IPS DF 6.9 (cell line): ENCODE data around the gene KRT3.

Experiments
- DNase-seq: peaks from one replicate; pipeline ENCODE4 v3.0.0-alpha.2; 2013; ENCODE audit warnings: low read depth, low spot score
- H3K27ac ChIP-seq: one replicate; pipeline ENCODE4 v1.5.1; 2013; ENCODE audit warnings: low read length, control low read depth
- H3K27me3 ChIP-seq: 2 replicates; pipeline ENCODE4 v1.6.1; 2013; ENCODE audit warnings: mild to moderate bottlenecking, low read length; ENCODE audit not compliant: control insufficient read depth, insufficient read depth
- H3K36me3 ChIP-seq: 2 replicates; pipeline ENCODE4 v1.6.1; 2013; ENCODE audit warnings: low read length; ENCODE audit not compliant: control insufficient read depth, insufficient read depth
- H3K4me1 ChIP-seq: 2 replicates; pipeline ENCODE4 v1.6.1; 2013; ENCODE audit warnings: low read length; ENCODE audit not compliant: control insufficient read depth, insufficient read depth
- H3K4me3 ChIP-seq: 2 replicates; pipeline ENCODE4 v1.5.1; 2013; ENCODE audit warnings: mild to moderate bottlenecking, low read length
- H3K9me3 ChIP-seq: 2 replicates; pipeline ENCODE4 v1.6.1; 2013; ENCODE audit warnings: low read length, inconsistent platforms; ENCODE audit not compliant: control insufficient read depth, insufficient read depth
- WGBS: extraction: QIAGEN DNeasy Blood & Tissue Kit; methylation state at CpG from one replicate; pipeline ENCODE4 v1.1.7; 2013; ENCODE audit warnings: mixed read lengths, missing lambda C conversion rate; ENCODE audit not compliant: insufficient read length, insufficient coverage; 5-methylcytosine and 5-hydroxymethylcytosine counted together

Gene KRT3

DNA sequence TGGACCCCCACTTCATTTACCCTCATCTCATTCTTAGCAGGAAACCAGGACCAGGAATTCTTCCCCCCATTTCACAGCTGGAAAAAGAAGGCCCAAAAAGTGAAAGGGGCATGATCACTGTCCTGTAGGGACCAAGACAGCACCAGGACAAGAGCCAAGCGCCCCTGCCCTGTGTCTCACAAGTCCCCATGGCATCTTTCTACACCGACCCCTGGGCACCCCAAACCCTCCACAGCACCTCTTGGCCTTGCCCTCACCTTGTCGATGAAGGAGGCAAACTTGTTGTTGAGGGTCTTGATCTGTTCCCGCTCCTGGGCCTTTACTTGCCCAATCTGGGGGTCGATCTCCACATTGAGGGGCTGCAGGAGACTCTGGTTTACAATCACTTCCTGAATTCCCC is 19.5 kb downstream of the KRT3 start:
- DNase-seq: no peak
- H3K4me1 ChIP-seq: no peaks in the 10 kb centered on the region
- no peak overlapping the region for H3K4me3 ChIP-seq
- no peaks in the 10 kb centered on the region for H3K9me3 ChIP-seq
- whole genome bisulfite sequencing: no CpG with 5 or more reads among the region's 5 CpGs
- no peaks in the 10 kb centered on the region for H3K36me3 ChIP-seq
- no peaks in the 10 kb centered on the region for H3K27me3 ChIP-seq
- H3K27ac ChIP-seq: no peak overlapping the region

GRCh38 chr12:52774629-52775250 is 21.2 kb downstream of the KRT3 start:
- Histone ChIP-seq H3K9me3 (no peaks in the 10 kb centered on the region), H3K36me3 (no peaks in the 10 kb centered on the region), H3K4me1 (no peaks in the 10 kb centered on the region), H3K27ac (no peak overlapping the region), H3K4me3 (no peak overlapping the region), H3K27me3 (no peaks in the 10 kb centered on the region)
- WGBS: no CpG with 5 or more reads among the region's 8 CpGs
- no peak for DNase-seq

GRCh38 chr12:52772772-52773171 is 23.1 kb downstream of the KRT3 start:
- Histone ChIP-seq H3K27ac (no peak overlapping the region), H3K4me1 (no peaks in the 10 kb centered on the region), H3K4me3 (no peak overlapping the region), H3K9me3 (no peaks in the 10 kb centered on the region), H3K36me3 (no peaks in the 10 kb centered on the region), H3K27me3 (no peaks in the 10 kb centered on the region)
- DNase-seq: no peak
- no CpG with 5 or more reads among the region's 3 CpGs for WGBS

GRCh38 chr12:52772188-52772587 is 23.7 kb downstream of the KRT3 start:
- no peaks in the 10 kb centered on the region for H3K36me3 ChIP-seq
- WGBS: no CpG with 5 or more reads among the region's 4 CpGs
- no peaks in the 10 kb centered on the region for H3K27me3 ChIP-seq
- H3K4me3 ChIP-seq: no peak overlapping the region
- H3K9me3 ChIP-seq: no peaks in the 10 kb centered on the region
- H3K27ac ChIP-seq: no peak overlapping the region
- no peaks in the 10 kb centered on the region for H3K4me1 ChIP-seq
- DNase-seq: no peak

DNA sequence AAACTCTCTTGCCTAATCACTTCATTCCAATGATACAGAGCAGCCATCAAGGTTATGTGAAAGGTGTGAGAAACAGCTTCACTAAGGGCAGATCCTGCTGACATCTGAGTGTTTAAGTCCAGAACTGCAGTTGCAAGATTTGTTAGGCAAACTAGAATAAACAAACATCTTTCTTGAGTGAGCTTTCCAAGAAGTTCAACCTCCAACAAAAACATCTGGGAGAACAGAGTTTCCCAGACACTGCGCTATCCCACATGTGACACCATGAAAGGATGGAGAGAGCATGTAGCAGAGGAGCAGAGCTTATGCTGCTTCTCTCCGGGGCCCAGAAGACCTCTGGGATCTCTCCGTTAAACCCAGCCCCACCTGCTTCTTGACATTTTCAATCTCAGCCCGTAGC is 24.4 kb downstream of the KRT3 start:
- WGBS: no CpG with 5 or more reads among the region's 4 CpGs
- H3K27ac ChIP-seq: no peak overlapping the region
- no peak for DNase-seq
- no peaks in the 10 kb centered on the region for H3K36me3 ChIP-seq
- H3K4me3 ChIP-seq: no peak overlapping the region
- H3K27me3 ChIP-seq: no peaks in the 10 kb centered on the region
- H3K4me1 ChIP-seq: no peaks in the 10 kb centered on the region
- H3K9me3 ChIP-seq: no peaks in the 10 kb centered on the region

GRCh38 chr12:52771088-52771487 is 24.8 kb downstream of the KRT3 start:
- Histone ChIP-seq H3K4me3 (no peak overlapping the region), H3K36me3 (no peaks in the 10 kb centered on the region), H3K4me1 (no peaks in the 10 kb centered on the region), H3K27ac (no peak overlapping the region), H3K27me3 (no peaks in the 10 kb centered on the region), H3K9me3 (no peaks in the 10 kb centered on the region)
- no peak for DNase-seq
- WGBS: no CpG with 5 or more reads among the region's 6 CpGs

DNA sequence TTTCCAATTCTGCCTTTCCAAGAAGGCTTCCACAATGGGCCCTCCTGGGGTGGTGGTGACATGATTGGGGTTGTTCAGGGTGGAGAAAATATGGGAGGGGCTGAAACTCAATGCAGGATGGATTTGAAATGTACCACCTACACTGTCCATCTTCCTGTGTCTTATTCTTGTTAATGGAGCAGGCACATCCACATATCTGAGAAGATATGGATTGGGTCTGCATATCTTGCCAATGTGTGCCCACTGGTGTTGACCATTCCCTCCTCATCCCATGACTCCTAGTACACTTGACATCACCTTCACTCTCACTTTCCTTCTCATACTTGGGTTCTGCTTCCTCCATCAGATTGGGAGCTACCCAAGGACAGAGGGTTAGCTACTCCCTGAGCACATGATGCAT is 26.0 kb downstream of the KRT3 start:
- H3K4me1 ChIP-seq: no peaks in the 10 kb centered on the region
- no peak for DNase-seq
- H3K27me3 ChIP-seq: no peaks in the 10 kb centered on the region
- no peaks in the 10 kb centered on the region for H3K36me3 ChIP-seq
- H3K9me3 ChIP-seq: no peaks in the 10 kb centered on the region
- H3K4me3 ChIP-seq: no peak overlapping the region
- H3K27ac ChIP-seq: no peak overlapping the region

GRCh38 chr12:52769354-52769753 is 26.6 kb downstream of the KRT3 start:
- Histone ChIP-seq H3K4me1 (no peaks in the 10 kb centered on the region), H3K36me3 (no peaks in the 10 kb centered on the region), H3K4me3 (no peak overlapping the region), H3K9me3 (no peaks in the 10 kb centered on the region), H3K27ac (no peak overlapping the region), H3K27me3 (no peaks in the 10 kb centered on the region)
- no CpG with 5 or more reads among the region's 3 CpGs for WGBS
- DNase-seq: no peak

GRCh38 chr12:52768479-52769200 is 27.3 kb downstream of the KRT3 start:
- no peaks in the 10 kb centered on the region for H3K36me3 ChIP-seq
- no peaks in the 10 kb centered on the region for H3K9me3 ChIP-seq
- no peak overlapping the region for H3K4me3 ChIP-seq
- H3K4me1 ChIP-seq: no peaks in the 10 kb centered on the region
- DNase-seq: no peak
- H3K27ac ChIP-seq: no peak overlapping the region
- WGBS: no CpG with 5 or more reads among the region's 10 CpGs
- H3K27me3 ChIP-seq: peaks cover 1% of the 10 kb centered on the region; the same call in 1 of the 2 replicates

DNA sequence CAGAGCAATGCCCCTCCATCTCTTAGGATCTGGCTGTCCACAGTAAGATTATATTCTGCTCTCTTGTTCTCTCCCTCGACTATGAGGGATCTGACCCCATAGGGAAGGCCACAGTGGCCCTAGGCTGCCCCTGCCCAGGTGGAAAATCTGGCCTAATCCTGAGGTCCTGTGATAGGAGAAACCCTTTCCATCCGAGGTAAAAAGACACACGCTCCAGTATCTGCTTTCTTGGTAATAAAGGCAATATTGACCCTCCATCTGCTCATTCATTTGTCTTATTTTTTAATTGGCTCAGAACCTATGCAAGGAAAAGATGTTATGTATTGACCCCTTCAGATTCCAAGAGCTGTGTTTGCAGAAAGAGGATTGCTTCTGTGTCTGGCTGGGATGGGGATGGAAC is 28.5 kb downstream of the KRT3 start:
- Histone ChIP-seq H3K27me3 (peaks cover 1% of the 10 kb centered on the region; the same call in 1 of the 2 replicates), H3K9me3 (no peaks in the 10 kb centered on the region), H3K27ac (no peak overlapping the region), H3K4me3 (no peak overlapping the region), H3K36me3 (no peaks in the 10 kb centered on the region), H3K4me1 (no peaks in the 10 kb centered on the region)
- WGBS: no CpG with 5 or more reads among the region's 3 CpGs
- DNase-seq: no peak

DNA sequence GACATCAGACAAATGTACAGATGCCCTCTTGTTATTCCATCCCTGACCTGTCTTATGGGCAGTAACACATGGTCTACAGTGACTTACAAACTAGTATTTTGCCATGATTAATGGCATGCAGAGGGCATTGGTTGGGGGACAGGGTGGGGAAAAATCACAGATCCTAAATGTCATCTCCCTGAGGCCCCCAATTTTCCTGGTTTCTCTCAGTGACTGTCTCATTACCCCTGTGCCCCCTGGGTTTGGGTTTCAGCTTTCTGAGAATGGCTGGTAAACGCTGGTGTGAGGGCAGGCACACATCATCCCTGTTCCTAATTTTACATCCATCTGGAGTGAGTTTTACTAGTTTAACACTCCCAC is 28.9 kb downstream of the KRT3 start:
- H3K4me1 ChIP-seq: no peaks in the 10 kb centered on the region
- no peaks in the 10 kb centered on the region for H3K36me3 ChIP-seq
- no peak for DNase-seq
- H3K4me3 ChIP-seq: no peak overlapping the region
- no peak overlapping the region for H3K27ac ChIP-seq
- peaks cover 1% of the 10 kb centered on the region; the same call in 1 of the 2 replicates for H3K27me3 ChIP-seq
- whole genome bisulfite sequencing: no CpG with 5 or more reads among the region's 1 CpG
- H3K9me3 ChIP-seq: no peaks in the 10 kb centered on the region
